NCI-H1436 treated with DMSO at 0.1 percent for 48 hours (cell line): ENCODE data around the gene INA.
"Not testable (repeated sequence)": the region's sequence is repeated elsewhere in the genome, so short reads cannot be mapped to it uniquely, and the experiment has no call there.

Source experiments
- DNase-seq: peaks from one replicate; lab custom pipeline; 2025; lab: John Stamatoyannopoulos, UW

Gene INA

DNA sequence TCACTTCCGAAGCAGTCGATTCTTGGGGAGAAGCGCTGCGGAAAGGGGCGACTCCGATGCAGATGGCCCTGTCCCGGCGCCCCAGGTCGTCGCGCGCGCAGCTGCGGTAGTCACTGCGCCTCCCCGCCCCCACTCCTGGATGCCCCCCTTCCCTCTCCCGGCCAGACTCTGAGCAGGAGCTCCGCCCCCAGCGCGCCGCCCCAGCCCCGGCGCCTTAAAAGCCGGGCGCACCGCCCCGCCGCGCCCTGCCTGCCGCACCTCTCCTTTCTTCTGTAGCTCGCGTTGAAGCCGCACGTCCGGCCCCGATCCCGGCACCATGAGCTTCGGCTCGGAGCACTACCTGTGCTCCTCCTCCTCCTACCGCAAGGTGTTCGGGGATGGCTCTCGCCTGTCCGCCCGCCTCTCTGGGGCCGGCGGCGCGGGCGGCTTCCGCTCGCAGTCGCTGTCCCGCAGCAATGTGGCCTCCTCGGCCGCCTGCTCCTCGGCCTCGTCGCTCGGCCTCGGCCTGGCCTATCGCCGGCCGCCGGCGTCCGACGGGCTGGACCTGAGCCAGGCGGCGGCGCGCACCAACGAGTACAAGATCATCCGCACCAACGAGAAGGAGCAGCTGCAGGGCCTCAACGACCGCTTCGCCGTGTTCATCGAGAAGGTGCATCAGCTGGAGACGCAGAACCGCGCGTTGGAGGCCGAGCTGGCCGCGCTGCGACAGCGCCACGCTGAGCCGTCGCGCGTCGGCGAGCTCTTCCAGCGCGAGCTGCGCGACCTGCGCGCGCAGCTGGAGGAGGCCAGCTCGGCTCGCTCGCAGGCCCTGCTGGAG lies at the start of gene INA:
Gene INA (plus strand): TSS at position 243 of the 817 bp plus-strand sequence. CDS start 74 bp downstream, at position 317.
- no peak for DNase-seq

- DNase-seq: no peak
Observed at GRCh38 chr10:103227416-103227815, 49.5 kb upstream of the INA start.

- DNase-seq: no peak
Observed at GRCh38 chr10:103231047-103231551, 45.8 kb upstream of the INA start.

- DNase-seq: no peak
Observed at GRCh38 chr10:103232131-103232673, 44.7 kb upstream of the INA start.

DNA sequence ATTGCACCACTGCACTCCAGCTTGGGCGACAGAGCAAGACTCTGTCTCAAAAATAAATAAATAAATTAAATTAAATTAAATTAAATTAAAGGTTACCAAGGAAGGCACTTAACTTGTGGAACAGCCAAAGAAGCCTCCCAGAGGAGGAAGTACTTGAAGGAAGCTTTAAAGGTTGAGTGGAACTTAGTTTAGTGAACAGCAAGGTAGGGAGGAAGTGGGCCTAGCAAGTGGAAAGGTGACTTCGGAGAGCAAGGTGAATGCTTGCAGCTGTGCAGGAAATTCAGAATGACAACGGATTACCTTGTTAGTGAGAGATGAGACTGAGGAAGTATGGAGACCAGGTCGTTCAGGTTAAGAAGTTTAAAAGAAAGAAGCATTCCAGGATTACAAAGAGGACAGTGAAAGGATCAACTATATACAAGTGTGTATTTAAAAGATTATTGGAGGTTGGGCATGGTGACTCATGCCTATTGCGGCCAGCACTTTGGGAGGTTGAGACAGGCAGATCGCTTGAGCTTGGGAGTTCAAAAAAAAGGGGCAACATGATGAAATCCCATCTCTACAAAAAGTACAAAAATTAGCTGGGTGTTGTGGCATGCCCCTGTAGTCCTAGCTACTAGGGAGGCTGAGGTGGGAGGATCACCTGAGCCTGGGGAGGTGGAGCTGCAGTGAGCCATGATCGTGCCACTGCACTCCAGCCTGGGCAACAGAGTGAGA lies 44.0 kb upstream of the INA start:
- DNase-seq: no peak

DNA sequence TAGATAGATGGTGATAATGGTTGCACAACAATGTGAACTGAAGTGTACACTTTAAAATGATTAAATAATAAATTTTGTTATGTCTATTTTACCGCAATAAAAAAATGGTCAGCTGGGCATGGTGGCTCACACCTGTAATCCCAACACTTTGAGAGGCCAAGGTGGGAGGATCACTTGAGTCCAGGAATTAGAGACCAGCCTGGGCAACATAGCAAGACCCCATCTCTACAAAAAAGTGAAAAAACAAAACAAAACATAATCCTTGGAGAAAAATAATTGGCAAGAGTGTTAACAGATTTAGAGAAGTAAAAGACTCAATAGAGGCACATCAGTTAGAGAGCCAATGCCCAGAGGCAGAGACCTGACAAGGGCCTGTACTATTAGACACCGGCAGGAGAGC lies 41.2 kb upstream of the INA start:
- DNase-seq: no peak

DNA sequence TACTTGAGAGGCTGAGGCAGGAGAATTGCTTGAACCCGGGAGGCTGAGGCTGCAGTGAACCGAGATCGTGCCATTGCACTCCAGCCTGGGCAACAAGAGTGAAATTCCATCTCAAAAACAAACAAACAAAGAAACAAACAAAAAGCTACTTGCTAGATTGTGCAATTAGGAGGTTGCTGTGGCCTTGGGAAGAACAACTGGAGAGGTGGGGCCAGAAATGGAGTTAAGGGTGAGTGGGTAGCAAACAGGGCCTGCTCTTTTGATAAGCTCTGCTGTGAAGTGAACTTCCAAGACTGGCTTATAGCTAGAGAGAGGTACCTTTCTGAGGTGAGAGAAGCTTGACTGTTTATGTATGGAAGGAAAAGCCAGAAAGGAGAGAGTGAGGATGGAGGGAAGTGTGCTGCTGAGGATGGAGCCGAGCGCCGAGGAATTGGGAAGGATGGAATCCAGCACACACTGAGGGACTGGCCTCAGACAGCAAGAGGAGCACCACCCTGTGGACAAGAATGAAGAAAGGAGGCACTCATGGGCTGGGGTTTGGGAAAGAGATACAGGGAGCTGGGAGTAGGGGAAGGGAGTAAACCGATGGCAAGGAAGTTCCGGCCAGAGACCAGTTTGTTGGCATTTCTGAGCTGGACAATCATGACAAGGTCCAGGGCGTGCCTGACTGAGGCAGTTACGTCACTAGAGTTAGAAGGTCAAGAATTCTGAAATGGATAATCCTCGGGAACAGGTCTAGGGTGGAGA lies 38.3 kb upstream of the INA start:
- no peak for DNase-seq

DNA sequence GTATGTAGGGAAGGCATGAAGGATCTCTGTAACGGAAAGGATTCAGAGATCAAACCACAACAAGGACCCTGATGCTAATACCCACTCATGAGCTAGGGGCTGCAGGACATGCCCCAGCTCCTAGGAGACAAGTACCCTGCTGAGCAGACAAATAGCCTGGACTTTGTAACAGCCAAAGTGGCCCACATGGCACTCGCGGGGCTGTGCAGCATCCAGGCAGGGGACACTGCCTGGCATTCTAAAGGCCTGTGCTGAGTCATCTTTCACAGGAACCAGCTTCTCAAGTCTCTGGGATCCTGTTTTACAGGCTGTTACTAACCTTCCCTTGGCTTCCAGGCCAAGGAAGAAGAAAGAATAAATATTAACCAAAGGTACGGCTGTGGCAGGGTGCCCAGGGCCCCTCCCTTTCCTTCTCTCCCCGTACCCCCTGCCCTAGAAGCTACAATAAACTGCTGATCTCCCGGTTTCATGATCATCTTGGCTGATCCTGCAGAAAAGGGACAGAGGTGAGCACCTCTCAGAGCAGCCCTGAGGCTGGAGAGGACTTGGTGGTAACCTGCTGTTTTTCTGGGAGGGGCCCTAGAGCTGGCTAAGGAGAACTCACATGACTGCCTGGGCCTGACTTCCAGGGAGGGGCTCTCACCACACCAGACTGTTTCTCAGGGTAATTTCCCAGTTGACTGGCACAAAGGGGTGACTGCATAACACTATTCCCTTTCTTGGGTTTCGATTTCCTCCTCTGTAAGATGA lies 35.5 kb upstream of the INA start:
- no peak for DNase-seq

DNA sequence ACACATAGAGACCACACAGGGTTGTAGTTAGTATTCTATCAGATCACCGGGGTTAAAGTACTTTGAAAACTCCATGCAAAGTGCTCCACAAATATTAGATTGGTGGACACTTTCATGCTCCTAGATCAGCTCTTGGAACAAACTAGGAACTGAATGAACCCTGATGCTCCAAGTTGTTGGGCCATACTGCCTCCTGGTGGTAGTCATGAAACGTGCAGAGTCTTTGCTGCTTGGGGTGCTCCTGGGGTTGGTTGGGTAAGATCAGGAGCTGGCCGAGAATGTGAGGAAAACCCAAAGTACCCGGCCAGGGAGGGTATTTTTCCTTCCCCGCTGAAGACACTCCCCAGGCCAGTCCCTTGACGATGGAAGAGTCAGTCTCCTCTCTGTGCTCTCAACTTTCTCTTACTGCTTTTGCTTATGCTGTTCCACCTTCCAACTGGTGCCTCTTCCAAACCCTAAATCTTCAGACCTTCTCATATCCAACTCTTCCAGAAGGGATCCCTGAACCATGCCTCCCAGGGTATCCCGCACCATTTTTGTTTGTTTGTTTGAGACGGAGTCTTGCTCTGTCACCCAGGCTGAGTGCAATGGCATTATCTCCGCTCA lies 32.2 kb upstream of the INA start:
- DNase-seq: no peak

DNA sequence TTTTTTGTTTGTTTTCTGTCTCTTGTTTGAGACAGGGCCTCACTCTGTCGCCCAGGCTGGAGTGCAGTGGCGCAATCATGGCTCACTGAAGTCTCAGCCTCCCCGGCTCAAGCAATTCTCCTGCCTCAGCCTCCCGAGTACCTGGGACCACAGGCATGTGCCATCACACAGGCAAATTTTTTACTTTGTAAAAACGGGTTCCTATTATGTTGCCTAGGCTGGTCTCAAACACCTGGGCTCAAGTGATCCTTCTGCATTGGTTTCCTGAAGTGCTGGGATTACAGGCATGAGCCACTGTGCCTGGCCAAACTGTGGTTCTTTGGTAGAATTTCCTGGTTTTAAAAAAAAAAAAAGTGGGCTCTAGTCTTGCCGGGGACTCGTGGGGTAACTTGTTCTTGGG lies 31.4 kb upstream of the INA start, which contains the start of gene RPEL1:
Gene RPEL1 (plus strand): TSS at position 301 of the 400 bp plus-strand sequence. CDS start 110 bp downstream, outside the sequence.
- not testable (repeated sequence) for DNase-seq

DNA sequence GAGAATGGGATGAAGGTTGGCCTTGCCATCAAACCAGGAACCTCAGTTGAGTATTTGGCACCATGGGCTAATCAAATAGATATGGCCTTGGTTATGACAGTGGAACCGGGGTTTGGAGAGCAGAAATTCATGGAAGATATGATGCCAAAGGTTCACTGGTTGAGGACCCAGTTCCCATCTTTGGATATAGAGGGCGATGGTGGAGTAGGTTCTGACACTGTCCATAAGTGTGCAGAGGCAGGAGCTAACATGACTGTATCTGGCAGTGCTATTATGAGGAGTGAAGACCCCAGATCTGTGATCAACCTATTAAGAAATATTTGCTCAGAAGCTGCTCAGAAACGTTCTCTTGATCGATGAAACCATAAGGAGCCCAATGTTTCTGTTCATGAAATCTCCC lies 30.6 kb upstream of the INA start:
- no peak for DNase-seq

DNA sequence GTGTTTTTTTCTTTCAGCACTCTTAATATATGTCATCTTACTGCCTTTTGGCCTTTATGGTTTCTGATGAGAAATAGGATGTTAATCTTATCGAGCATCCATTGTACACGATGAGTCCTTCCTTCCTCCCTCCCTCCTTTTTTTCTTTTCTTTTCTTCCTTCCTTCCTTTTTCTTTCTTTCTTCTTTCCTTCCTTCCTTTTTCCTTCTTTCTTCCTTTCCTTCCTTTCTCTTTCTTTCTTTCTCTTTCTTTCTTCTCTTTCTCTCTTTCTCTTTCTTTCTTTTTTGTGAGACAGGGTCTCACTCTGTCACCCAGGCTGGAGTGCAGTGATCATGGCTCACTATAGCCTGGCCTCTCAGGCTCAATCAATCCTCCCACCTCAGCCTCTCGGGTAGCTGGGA lies 22.8 kb upstream of the INA start:
- no peak for DNase-seq

DNA sequence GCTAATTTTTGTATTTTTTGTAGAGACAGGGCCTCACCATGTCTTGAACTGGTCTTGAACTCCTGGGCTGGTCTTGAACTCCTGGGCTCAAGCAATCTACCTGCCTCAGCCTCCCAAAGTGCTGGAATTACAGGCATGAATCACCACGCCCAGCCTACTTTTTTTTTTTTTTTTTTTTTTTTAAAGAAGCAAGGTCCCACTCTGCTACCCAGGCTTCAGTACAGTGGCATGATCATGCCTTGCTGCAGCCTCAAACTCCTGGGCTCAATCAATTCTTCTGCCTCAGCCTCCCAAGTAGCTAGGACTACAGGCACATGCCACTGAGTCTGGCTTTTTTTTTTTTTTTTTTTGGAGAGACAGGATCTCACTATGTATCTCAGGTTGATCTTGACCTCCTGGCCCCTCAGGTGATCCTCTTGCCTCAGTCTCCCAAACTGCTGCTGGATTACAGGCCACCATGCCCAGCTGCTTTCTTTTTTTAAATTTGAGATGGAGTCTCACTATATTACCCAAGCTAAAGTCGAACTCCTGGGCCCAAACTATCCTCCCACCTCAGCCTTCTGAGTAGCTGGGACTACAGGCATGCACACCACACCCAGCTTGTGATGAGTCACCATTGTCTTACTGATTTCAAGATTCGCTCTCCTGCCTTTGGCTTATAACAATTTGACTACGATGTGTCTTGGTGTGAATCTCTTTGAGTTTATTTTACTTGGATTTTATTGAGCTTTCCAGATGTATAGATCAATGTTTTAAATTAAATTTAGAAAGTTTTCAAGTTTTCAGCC lies 22.2 kb upstream of the INA start:
- no peak for DNase-seq

DNA sequence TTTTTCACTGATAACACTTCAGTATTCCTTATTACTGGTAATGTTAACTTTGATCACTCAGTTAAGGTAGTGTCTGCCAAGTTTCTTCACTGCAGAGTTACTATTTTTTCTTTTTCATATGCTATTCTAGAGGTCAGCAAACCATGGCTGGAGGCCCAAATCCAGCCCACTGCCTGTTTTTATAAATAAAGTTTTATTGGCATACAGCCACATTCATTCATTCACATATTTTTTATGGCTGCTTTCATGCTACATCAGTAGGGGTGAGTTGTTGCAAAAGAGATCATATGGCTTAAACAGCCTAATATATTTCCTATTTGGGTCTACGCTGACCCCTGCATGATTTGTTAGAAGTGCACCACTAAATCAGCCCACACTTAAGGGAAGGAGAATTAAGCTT lies 20.3 kb upstream of the INA start:
- no peak for DNase-seq

- DNase-seq: no peak
Observed at GRCh38 chr10:103257812-103258211, 19.1 kb upstream of the INA start.

GRCh38 chr10:103258928-103259327 lies 18.0 kb upstream of the INA start:
- DNase-seq: not testable (repeated sequence)

DNA sequence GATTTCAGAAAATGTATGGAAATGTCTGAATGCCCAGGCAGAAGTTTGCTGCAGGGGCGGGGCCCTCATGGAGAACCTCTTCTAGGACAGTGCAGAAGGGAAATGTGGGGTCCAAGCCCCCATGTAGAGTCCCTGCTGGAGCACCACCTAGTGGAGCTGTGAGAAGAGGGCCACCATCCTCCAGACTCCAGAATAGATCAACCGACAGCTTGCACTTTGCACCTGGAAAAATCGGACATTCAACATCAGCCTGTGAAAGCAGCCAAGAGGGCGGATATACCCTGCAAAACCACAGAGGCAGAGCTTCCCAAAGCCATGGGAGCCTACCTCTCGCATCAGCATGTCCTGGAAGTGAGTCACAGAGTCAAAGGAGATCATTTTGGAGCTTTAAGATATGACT lies 16.9 kb upstream of the INA start:
- no peak for DNase-seq

DNA sequence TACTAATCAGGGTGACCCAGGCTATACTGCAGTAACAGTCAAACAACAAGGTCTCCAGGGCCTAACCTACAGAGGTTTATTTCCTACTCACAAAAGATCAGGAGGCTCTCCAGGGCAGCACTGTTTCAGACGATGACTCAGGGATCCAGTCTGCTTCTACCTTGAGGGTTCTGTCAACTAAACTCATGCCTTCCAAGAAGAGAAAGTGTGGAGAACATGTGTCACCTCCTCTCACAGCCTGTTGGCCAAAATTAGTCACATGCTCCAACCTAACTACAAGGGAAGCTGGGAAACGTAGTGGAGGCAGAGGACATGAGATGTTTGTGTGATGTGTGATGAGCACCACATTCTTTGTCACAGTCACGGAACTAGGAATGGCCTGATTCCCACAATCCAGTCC lies 14.7 kb upstream of the INA start:
- DNase-seq: no peak

- DNase-seq: no peak
Observed at GRCh38 chr10:103265717-103266329, 11.1 kb upstream of the INA start.

GRCh38 chr10:103273041-103273441 lies 3.9 kb upstream of the INA start:
- no peak for DNase-seq
